Upper lobe of left lung (tissue), 6 donors: Measurements from ENCODE around the gene STX16. TPM values are rescaled to one million over a fixed set of nuclear protein-coding genes. Genes with fewer than 3 reads are reported as not detected.

Experiments used
- ATAC-seq, 2 donors: fragments of 200-7000 bp; cut with Tn5 transposase; one replicate each; pipeline ENCODE4 v1.9.1; 2022; ENCODE audit warnings: mild to moderate bottlenecking in 2 of 2, moderate library complexity in 2 of 2; ENCODE audit not compliant: low FRiP score in 2 of 2
- DNase-seq, 2 donors: peaks; one replicate each; pipeline ENCODE4 v3.0.0-alpha.2; 2019 to 2020
- H3K27ac ChIP-seq, 4 donors: fragments of 200-600 bp; sonication (generic); one replicate each; pipeline ENCODE4 v1.5.1; 2016 to 2019
- H3K27me3 ChIP-seq, 4 donors: fragments of 200-600 bp; sonication (generic); one replicate each; pipeline ENCODE4 v1.5.1; 2017 to 2019
- H3K36me3 ChIP-seq, 4 donors: fragments of 200-600 bp; sonication (generic); one replicate each; pipeline ENCODE4 v1.5.1; 2016 to 2019
- H3K4me1 ChIP-seq, 4 donors: fragments of 200-600 bp; sonication (generic); one replicate each; pipeline ENCODE4 v1.5.1; 2018 to 2019
- H3K4me3 ChIP-seq, 4 donors: fragments of 200-600 bp; sonication (generic); one replicate each; pipeline ENCODE4 v1.5.1; 2017 to 2019; ENCODE audit warnings: mild to moderate bottlenecking in 2 of 4, moderate library complexity in 1 of 4
- H3K9me3 ChIP-seq, 4 donors: fragments of 200-600 bp; sonication (generic); one replicate each; pipeline ENCODE4 v1.5.1; 2018 to 2019
- EP300 ChIP-seq, 4 donors: sonication (generic); formaldehyde crosslinking; IDR thresholded peaks; one replicate each; pipeline ENCODE4 v1.5.1; 2017; ENCODE audit warnings: antibody characterized with exemption in 4 of 4, control low read depth in 2 of 4
- POLR2A ChIP-seq, 4 donors: fragments of 450-650 bp; IDR thresholded peaks; one replicate each; pipeline ENCODE4 v1.5.1; 2016 to 2017; ENCODE audit warnings: antibody characterized with exemption in 4 of 4, mild to moderate bottlenecking in 2 of 4
- POLR2AphosphoS5 ChIP-seq, 2 donors: sonication (generic); formaldehyde crosslinking; IDR thresholded peaks; one replicate each; pipeline ENCODE4 v1.5.1; 2017; ENCODE audit warnings: antibody characterized with exemption in 2 of 2
- WGBS, 2 donors: methylation state at CpG; one replicate each; pipeline ENCODE4 v1.1.5; 2017 to 2018; 5-methylcytosine and 5-hydroxymethylcytosine counted together
- total RNA-seq, 6 donors: library from RNA; depleted of rRNA in 4 of 6; stranded (reverse); fragments of >200 nt in 4 of 6; gene quantifications; one replicate each; pipeline versions ENCODE4 v1.1.0 to v1.2.1, GENCODE V29; 2016 to 2021
- TF ChIP-seq, protein P1 (sequence below), 6 experiments: fragments of 450-650 bp in 4 of 6; fragments of 200-600 bp in 2 of 6; sonication (generic) in 2 of 6; IDR thresholded peaks; one replicate each; pipeline ENCODE4 v1.5.1; 2016 to 2019; ENCODE audit warnings: antibody characterized with exemption in 6 of 6
- donor health status: DM: no; HTN: no; CAD: no; lungs with moderate emphysema.
- donor health status: DM: no; HTN: yes; CAD: no; lungs with severe emphysema.

STX16 gene
- total RNA-seq, 6 donors from 2014 or later = 42.1 to 469 (median 64.7) TPM

DNA sequence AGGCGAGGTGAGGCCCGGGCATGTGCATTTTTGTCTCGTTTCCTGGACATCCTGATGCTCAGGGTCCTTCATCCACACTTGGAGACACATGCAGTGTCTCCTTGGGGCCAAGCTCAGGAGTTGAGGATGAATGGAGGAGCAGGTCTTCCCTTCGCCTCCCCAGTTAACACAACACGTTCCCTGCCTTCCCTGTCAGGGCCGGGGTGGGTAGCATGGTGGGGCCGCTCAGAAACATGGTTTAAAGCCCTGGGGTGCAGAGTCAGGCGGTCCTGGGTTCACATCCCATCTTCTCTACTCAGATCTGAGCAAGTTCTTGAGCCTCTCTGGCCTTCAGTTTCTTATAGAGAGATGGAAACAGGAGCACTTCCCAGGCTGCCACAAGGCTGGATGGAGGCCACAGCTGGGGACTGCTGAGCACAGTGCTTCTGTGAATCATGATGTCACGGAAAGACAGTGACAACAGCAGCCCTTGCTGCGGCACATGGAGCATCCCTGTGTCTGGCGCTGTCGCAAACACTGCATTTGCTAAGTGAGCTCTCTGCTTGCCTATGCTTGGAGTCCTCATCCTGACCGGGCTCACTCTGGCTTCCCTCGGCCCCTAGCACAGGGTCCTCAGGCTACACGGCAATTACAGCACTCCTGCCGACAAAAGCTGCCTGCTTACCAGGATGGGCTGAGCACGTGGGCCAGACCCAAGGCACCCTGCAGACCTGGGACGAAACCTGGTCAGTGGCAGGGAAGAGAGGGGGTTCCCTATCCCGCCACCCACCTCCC is 45.6 kb upstream of the STX16 start:
- Histone ChIP-seq H3K9me3 (no peaks in the 10 kb centered on the region), H3K27ac (no peak overlapping the region), H3K4me3 (no peak overlapping the region), H3K27me3 (no peaks in the 10 kb centered on the region), H3K36me3 (no peaks in the 10 kb centered on the region), H3K4me1 (no peaks in the 10 kb centered on the region)
- ATAC-seq (no peak), DNase-seq (peak in 1 of 2 donors; percentile 20)
- WGBS, 2 donors = 84 to 86% methylated on average over 9 to 19 of the region's 19 CpGs
- TF ChIP-seq, protein P1, sequence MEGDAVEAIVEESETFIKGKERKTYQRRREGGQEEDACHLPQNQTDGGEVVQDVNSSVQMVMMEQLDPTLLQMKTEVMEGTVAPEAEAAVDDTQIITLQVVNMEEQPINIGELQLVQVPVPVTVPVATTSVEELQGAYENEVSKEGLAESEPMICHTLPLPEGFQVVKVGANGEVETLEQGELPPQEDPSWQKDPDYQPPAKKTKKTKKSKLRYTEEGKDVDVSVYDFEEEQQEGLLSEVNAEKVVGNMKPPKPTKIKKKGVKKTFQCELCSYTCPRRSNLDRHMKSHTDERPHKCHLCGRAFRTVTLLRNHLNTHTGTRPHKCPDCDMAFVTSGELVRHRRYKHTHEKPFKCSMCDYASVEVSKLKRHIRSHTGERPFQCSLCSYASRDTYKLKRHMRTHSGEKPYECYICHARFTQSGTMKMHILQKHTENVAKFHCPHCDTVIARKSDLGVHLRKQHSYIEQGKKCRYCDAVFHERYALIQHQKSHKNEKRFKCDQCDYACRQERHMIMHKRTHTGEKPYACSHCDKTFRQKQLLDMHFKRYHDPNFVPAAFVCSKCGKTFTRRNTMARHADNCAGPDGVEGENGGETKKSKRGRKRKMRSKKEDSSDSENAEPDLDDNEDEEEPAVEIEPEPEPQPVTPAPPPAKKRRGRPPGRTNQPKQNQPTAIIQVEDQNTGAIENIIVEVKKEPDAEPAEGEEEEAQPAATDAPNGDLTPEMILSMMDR (IDR thresholded peaks at IDR 0.05) = no peak
- TF ChIP-seq POLR2A (IDR thresholded peaks at IDR 0.05) (no peak), EP300 (IDR thresholded peaks at IDR 0.05) (no peak), POLR2AphosphoS5 (IDR thresholded peaks at IDR 0.05) (no peak)

DNA sequence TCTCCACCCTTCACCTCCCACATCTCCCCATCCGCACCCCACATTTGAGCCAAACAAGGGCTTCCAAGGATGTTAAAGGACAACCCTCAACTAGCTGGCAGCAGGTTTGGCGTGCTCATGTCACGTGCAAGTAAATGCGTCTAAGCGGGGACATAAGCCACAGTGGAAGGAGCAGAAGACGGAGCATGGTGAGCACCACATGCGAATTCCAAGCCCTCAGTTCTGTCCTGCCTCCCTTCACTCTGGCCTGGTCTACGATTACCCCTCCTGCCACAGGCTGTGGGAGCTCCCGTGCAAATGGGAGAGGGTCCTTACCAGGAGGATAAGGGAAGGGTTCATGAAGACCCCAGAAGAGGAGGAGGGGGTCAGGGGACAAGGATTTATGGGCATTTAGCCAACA is 44.9 kb upstream of the STX16 start:
- Histone ChIP-seq H3K9me3 (no peaks in the 10 kb centered on the region), H3K4me1 (no peaks in the 10 kb centered on the region), H3K36me3 (no peaks in the 10 kb centered on the region), H3K27me3 (no peaks in the 10 kb centered on the region), H3K4me3 (no peak overlapping the region), H3K27ac (no peak overlapping the region)
- WGBS, 2 donors = 92 to 96% methylated on average over 9 of the region's 9 CpGs
- no peak for DNase-seq
- ATAC-seq = no peak
- TF ChIP-seq POLR2AphosphoS5 (IDR thresholded peaks at IDR 0.05) = no peak
- TF ChIP-seq, protein P1 (IDR thresholded peaks at IDR 0.05) = no peak
- TF ChIP-seq EP300 (IDR thresholded peaks at IDR 0.05) = no peak
- TF ChIP-seq POLR2A (IDR thresholded peaks at IDR 0.05) = no peak

DNA sequence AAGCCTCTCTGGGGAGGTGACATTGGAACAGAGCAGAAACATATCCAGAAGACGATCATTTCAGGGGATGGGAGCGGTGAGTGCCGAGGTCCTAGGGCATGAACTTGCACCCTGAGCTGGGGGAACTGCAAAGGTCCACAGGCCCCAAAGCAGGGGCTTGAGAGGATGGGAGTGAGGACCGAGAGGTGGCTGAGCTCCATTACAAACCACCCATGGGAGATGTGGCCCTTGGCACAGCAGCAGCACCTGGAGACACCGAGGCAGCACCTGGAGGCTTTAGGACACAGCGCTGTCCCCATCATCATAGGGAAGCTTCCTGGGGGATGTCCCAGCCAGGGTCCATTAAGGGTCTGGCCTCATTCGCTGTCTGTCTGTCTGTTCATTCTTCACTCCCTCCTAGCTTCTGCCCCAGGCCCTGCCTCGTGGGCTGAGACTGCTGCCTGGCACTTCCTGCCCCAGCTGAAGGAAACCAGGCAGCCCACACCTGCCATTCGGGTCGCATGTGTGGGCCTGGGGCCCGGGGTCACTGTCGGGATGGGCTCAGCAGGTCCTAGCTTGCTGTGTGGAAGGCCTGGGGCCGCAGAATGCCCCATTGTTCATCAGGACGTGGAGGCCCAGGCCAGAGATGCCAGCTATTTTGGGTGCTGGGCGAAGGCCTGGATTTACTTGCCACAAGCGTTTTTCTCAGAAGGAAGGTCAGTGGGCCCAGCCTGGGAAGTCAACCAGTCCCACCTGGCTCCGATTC is 42.8 kb upstream of the STX16 start:
- DNase-seq (peak in 1 of 2 donors; percentile 53), ATAC-seq (no peak)
- no peaks in the 10 kb centered on the region for H3K27me3 ChIP-seq
- no peak overlapping the region for H3K27ac ChIP-seq
- 84 to 90% methylated on average over 13 to 16 of the region's 17 CpGs for WGBS, 2 donors
- no peaks in the 10 kb centered on the region for H3K4me1 ChIP-seq
- H3K36me3 ChIP-seq = no peaks in the 10 kb centered on the region
- no peak for TF ChIP-seq POLR2A (IDR thresholded peaks at IDR 0.05)
- TF ChIP-seq POLR2AphosphoS5 (IDR thresholded peaks at IDR 0.05) = no peak
- TF ChIP-seq, protein P1 (IDR thresholded peaks at IDR 0.05) = no peak
- TF ChIP-seq EP300 (IDR thresholded peaks at IDR 0.05) = no peak
- H3K9me3 ChIP-seq = no peaks in the 10 kb centered on the region
- no peak overlapping the region for H3K4me3 ChIP-seq

DNA sequence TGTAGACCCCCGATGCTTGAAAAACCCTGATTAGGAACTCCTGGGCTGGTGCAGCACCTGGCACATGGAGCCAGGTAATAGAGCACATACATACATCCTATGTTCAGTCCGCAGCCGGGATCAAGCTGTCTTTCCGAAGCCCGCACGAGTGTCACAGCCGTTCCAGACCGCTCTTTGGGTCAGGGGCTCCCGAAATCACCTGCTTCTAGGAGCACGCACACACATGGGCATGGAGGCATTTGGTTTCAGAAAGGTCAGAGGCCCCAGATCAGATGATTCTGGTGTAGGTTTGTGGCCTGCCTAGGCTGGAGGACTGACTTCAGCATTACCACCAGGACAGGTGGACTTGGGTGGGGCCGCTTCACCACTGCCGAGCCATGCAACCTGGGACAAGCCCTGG is 42.1 kb upstream of the STX16 start:
- no peak for ATAC-seq
- DNase-seq = peak in 1 of 2 donors; percentile 28
- Histone ChIP-seq H3K4me3 (no peak overlapping the region), H3K27ac (no peak overlapping the region), H3K27me3 (no peaks in the 10 kb centered on the region), H3K36me3 (no peaks in the 10 kb centered on the region), H3K9me3 (no peaks in the 10 kb centered on the region), H3K4me1 (no peaks in the 10 kb centered on the region)
- no peak for TF ChIP-seq POLR2A (IDR thresholded peaks at IDR 0.05)
- TF ChIP-seq EP300 (IDR thresholded peaks at IDR 0.05) = no peak
- TF ChIP-seq, protein P1 (IDR thresholded peaks at IDR 0.05) = no peak
- 91 to 93% methylated on average over 8 to 12 of the region's 12 CpGs for WGBS, 2 donors
